ENCODE data around the gene L1TD1.

GRCh38 chr1:62210960-62211359 lies 16.3 kb downstream of the L1TD1 start:
- TF ChIP-seq CTCF (IDR thresholded peaks at IDR 0.05; ENCODE audit: low read depth, low read length, poor library complexity, severe bottlenecking) (no peak), EZH2phosphoT487 (IDR thresholded peaks at IDR 0.05; ENCODE audit: borderline replicate concordance, low read length) (no peak)

Measured in DOHH2 (cell line).